Activated T-helper 17 cell treated with anti-CD3 and anti-CD28 coated beads, Interleukin-2, amount 50 U/mL, for 72 hours (primary cell): ENCODE measurements around the gene GPR176. TPM values are rescaled to one million over a fixed set of nuclear protein-coding genes. Genes with fewer than 3 reads are reported as not detected.
"Not testable (repeated sequence)": the region's sequence is repeated elsewhere in the genome, so short reads cannot be mapped to it uniquely, and the experiment has no call there.

Experiments
- ATAC-seq: fragments of 150-1000 bp; cut with Tn5 transposase; replicated peaks from 2 replicates; pipeline ENCODE4 v1.10.0; 2021; ENCODE audit warnings: mild to moderate bottlenecking, moderate library complexity
- H3K27ac Mint-ChIP-seq: one replicate; pipeline ENCODE4 v1.8.0; 2022; ENCODE audit warnings: mixed read lengths
- H3K27me3 Mint-ChIP-seq: one replicate; pipeline ENCODE4 v1.8.0; 2022; ENCODE audit warnings: mixed read lengths
- H3K36me3 Mint-ChIP-seq: one replicate; pipeline ENCODE4 v1.8.0; 2022; ENCODE audit warnings: low read depth, mild to moderate bottlenecking, mixed read lengths
- H3K4me1 Mint-ChIP-seq: one replicate; pipeline ENCODE4 v1.8.0; 2022; ENCODE audit warnings: mixed read lengths
- H3K4me3 Mint-ChIP-seq: one replicate; pipeline ENCODE4 v1.8.0; 2022; ENCODE audit warnings: mild to moderate bottlenecking, mixed read lengths
- H3K9me3 Mint-ChIP-seq: one replicate; pipeline ENCODE4 v1.8.0; 2022; ENCODE audit warnings: mixed read lengths
- total RNA-seq, 2 donors: library from RNA; stranded (reverse); gene quantifications; one replicate each; pipeline ENCODE4 v1.2.3, GENCODE V29; 2022

GPR176 gene
- total RNA-seq, 2 donors from 2014 or later, result 0.09 to 0.24 TPM

DNA sequence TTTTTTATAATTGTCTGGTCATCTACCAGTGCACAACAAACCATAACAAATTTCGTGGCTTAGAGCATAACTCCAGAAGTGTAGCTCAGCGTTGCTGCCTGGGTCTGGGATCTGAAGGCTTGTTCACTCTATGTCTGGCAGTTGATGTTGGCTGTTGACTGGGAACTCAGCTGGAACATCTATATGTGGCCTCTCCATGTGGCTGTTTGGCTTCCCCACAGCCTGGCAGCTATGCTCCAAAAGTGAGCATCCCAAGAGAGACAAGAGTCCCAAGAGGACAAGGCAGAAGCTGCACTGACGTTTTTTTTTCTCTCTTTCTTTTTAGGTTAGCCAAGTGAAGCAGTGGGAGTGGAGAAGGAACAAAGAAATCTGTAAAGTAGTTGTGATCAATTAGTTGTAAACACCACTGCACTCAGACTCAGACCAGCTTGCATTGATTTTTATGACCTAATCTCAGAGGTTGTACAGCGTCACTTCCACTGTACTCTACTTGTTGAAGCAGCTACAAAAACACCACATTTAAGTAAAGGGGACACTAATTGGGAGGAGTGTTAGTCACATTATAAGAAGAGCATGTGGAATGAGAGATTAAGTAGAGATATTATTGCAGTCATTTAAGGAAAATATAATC, 2.5 kb upstream of the GPR176 start:
- Mint-ChIP-seq H3K27me3 (peaks cover 11% of the 10 kb centered on the region), H3K36me3 (no peaks in the 10 kb centered on the region), H3K4me1 (peaks cover 9% of the 10 kb centered on the region), H3K9me3 (no peaks in the 10 kb centered on the region), H3K4me3 (no peak overlapping the region), H3K27ac (no peak overlapping the region)
- ATAC-seq, result no peak

DNA sequence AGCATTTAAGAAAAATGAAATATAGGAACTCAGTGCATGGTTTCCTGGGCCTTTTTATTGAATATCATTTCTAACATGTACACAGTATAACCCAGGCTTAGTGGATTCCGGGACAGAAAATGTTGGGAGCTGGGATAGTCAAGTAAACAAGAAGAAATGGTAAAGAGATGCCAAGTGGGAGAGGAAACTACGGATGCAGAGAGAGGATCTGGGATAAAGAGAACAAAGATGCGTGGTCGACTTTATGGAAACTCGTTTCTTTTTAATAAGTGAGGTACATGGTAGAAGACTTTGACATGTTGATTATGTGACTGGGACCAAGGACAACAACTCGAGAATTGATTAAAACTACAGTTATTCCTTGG, 1.2 kb upstream of the GPR176 start:
- peak overlapping the region; percentile 65 for H3K27ac Mint-ChIP-seq
- no peaks in the 10 kb centered on the region for H3K9me3 Mint-ChIP-seq
- H3K27me3 Mint-ChIP-seq, result peaks cover 15% of the 10 kb centered on the region

DNA sequence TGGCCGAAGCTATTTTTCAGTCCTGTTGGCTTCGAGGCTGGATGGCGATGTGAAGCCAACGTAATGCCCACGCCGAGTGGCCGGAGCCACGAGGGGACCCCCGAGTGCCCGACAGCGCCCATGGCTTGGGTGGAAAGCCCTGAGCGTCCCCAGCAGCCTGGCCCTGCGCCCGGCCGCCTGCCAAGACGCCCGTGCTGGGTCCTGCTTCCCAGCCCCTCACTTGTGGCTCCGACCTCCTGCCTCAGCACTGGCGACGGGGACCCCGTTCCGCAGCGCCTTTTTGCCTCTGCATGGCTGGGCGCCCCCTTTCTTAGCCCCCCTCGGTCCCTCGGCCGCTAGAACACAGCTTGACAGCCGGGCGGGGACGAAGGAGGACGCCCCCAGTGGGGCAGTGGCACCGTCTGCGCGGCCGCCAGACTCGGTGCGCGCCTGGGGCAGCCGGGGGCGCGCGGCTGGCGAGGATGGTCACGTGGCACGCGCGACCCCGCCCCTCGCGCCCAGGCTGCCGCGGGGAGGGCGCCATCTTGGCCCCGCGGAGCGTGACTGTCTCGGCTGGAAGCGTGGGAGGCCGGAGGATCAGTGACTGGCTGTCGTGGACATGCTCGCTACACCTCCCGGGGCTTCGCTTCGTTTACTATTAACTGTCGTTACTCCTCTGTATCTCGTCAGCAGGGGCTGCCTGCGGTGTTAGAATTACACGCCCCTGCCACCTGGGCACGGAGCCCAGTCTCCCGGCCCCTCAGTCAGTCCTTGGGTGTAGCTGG, 626 bp upstream of the GPR176 start:
- Mint-ChIP-seq H3K27ac (peak overlapping the region; percentile 65), H3K27me3 (peaks cover 15% of the 10 kb centered on the region), H3K4me3 (peak overlapping the region; percentile 84), H3K4me1 (peaks cover 8% of the 10 kb centered on the region), H3K36me3 (no peaks in the 10 kb centered on the region), H3K9me3 (no peaks in the 10 kb centered on the region)
- ATAC-seq, result peak; percentile 94

More for the DNA sequence above, 1.2 kb upstream of the GPR176 start:
- ATAC-seq, result no peak
- peaks cover 9% of the 10 kb centered on the region for H3K4me1 Mint-ChIP-seq
- H3K36me3 Mint-ChIP-seq, result no peaks in the 10 kb centered on the region
- peak overlapping the region; percentile 84 for H3K4me3 Mint-ChIP-seq

DNA sequence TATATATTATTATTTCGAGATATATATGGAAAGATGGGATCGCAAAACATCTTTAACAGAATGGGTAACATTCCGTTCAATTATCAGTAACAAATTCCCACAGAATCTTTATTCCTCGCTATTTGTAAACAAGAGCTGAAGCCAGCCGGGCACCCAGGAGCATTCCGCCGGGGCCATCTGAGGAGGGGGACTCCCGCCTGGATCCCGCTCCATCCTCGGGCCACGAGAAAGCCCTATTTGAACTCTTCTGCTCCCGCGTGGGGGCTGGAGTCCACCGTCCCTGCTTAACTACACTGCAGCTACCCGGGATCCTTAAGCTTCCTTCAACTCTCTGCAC, 687 bp downstream of the GPR176 start:
- no peak for ATAC-seq
- peaks cover 20% of the 10 kb centered on the region for H3K27me3 Mint-ChIP-seq
- H3K4me3 Mint-ChIP-seq, result peak overlapping the region; percentile 84
- H3K36me3 Mint-ChIP-seq, result no peaks in the 10 kb centered on the region
- H3K27ac Mint-ChIP-seq, result no peak overlapping the region
- H3K4me1 Mint-ChIP-seq, result no peaks in the 10 kb centered on the region
- H3K9me3 Mint-ChIP-seq, result no peaks in the 10 kb centered on the region

DNA sequence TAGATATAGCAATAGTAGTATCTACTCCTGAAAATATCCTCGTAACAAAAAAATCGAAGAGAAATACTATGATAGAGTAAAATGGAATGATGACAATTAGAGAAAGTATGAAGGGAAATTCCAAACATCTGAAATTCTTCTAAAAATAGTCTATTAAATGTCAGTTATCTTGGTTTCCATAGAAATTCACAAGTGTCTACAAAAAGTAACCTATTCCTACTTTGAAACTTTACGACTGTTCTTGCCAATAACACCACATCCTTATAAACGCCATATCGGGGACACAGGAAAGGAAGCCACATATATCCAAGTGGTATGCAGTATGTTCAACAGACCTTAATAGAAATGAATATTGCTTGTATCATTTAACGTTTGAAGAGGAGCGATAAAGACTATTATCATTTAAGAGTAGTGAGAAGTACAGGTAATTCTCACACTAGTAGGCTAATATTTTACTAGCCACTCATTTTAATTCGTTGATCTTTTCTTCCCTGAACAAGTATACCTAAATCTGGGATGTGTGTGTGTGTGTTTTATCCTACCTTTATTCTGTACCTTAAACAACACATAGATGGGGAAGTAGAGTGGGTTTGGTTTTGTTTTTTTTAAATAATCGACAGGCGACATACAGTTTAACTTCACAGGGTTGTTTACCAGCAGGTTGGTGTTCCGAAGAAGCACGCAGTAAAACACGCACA, 1.2 kb downstream of the GPR176 start:
- H3K27me3 Mint-ChIP-seq, result peaks cover 20% of the 10 kb centered on the region
- H3K9me3 Mint-ChIP-seq, result no peaks in the 10 kb centered on the region
- no peaks in the 10 kb centered on the region for H3K36me3 Mint-ChIP-seq
- peak overlapping the region; percentile 84 for H3K4me3 Mint-ChIP-seq
- no peak overlapping the region for H3K27ac Mint-ChIP-seq
- H3K4me1 Mint-ChIP-seq, result no peaks in the 10 kb centered on the region
- no peak for ATAC-seq

DNA sequence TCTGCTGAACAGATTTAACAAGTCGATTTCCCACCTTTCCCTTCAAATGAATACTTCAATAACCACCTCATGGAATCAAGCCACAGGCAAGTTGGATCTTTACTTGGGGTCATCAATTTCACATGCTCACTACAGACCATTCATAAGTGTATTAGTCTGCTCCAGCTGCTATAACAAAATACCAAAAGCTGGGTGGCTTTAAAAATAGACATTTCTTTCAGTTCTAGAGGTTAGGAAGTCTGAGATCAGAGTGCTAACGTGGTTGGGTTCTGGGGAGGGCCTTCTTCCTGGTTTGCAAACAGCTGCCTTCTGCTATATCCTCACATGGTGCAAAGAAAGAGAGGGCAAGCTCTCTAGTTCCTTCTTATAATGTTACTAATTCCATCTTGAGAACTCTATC, 5.1 kb downstream of the GPR176 start:
- Mint-ChIP-seq H3K27me3 (peaks cover 20% of the 10 kb centered on the region), H3K9me3 (no peaks in the 10 kb centered on the region), H3K4me1 (no peaks in the 10 kb centered on the region), H3K36me3 (no peaks in the 10 kb centered on the region), H3K4me3 (no peak overlapping the region), H3K27ac (no peak overlapping the region)
- ATAC-seq, result no peak

DNA sequence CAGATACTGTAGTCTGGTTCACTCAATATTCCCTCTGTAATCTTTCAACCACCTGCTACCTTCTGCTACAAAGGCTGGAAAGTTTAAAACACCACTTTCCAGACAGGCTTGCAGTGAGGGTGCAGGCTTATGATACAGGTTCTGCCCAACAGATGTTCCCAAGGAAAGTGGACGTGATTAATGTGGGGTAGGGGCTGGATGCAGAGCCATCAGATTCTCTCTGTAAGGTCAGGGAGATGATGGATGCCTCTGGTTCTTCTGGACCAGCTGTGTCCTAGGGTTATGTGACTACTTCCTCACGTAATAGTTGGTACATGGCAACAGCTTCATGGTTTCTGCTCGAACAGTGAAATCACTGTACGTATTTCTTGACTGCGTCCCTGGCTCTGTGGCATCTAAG, 11.1 kb downstream of the GPR176 start:
- Mint-ChIP-seq H3K4me1 (no peaks in the 10 kb centered on the region), H3K27me3 (peaks cover 11% of the 10 kb centered on the region), H3K9me3 (no peaks in the 10 kb centered on the region), H3K27ac (no peak overlapping the region), H3K36me3 (no peaks in the 10 kb centered on the region), H3K4me3 (no peak overlapping the region)
- no peak for ATAC-seq

DNA sequence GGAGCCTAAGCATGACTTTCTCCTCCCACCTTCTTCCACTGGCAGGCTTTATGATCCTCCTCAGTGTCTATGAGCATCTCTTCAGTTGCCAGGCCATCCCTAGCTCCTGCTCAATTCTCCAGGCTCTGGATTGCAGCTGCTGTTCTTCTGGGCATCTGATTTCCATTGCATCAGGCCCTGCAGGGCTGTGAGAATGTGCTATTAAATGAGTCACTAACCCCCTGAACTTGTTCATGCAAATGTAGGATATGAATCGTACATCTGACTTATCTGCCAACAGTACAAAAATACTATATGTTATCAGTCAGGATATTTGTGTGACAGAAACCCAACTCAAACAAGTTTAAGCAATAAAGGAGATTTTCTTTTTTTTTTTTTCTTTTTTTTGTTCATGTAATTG, 11.9 kb downstream of the GPR176 start:
- Mint-ChIP-seq H3K4me3 (no peak overlapping the region), H3K27ac (no peak overlapping the region), H3K9me3 (no peaks in the 10 kb centered on the region), H3K4me1 (no peaks in the 10 kb centered on the region), H3K27me3 (peaks cover 15% of the 10 kb centered on the region), H3K36me3 (no peaks in the 10 kb centered on the region)
- ATAC-seq, result no peak

DNA sequence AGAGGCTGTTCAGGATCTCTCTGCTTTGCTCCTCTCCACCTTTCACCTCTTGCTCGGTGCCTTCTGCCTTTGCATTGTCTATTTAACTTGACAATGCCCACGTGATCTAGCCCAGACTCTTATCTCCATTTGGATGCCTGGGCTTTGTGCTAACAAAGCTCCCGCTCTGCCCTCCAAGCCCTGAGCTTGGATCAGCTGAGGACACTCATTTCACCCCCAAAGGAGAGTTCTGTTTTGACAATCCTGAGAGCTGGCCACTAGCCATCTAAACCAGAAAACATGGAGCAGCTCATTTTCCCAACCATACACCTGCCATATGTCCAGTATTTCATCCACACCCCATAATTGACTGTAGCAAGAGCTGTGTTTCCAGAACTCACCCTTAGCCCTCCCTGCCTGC, 12.8 kb downstream of the GPR176 start:
- H3K4me3 Mint-ChIP-seq, result no peak overlapping the region
- H3K9me3 Mint-ChIP-seq, result no peaks in the 10 kb centered on the region
- no peaks in the 10 kb centered on the region for H3K36me3 Mint-ChIP-seq
- ATAC-seq, result no peak
- H3K4me1 Mint-ChIP-seq, result no peaks in the 10 kb centered on the region
- H3K27me3 Mint-ChIP-seq, result peaks cover 15% of the 10 kb centered on the region
- H3K27ac Mint-ChIP-seq, result no peak overlapping the region

DNA sequence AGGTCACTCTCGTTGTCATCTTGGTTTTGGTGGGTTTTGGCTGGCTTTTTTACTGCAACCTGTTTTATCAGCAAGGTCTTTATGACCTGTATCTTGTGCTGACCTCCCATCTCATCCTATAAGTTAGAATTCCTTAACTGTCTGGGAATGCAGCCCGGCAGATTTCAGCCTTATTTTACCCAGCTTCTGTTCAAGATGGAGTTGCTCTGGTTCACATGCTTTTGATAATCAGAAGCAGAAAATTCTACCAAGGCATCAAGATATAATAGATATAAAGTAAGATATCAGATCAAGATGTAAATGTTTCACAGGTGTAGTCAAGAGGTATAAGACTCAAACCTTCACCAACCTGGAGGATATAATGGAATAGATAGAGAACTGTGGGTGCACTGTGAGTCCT, 16.0 kb downstream of the GPR176 start:
- Mint-ChIP-seq H3K9me3 (no peaks in the 10 kb centered on the region), H3K27me3 (peaks cover 12% of the 10 kb centered on the region), H3K4me3 (no peak overlapping the region), H3K36me3 (no peaks in the 10 kb centered on the region), H3K27ac (no peak overlapping the region), H3K4me1 (no peaks in the 10 kb centered on the region)
- no peak for ATAC-seq

DNA sequence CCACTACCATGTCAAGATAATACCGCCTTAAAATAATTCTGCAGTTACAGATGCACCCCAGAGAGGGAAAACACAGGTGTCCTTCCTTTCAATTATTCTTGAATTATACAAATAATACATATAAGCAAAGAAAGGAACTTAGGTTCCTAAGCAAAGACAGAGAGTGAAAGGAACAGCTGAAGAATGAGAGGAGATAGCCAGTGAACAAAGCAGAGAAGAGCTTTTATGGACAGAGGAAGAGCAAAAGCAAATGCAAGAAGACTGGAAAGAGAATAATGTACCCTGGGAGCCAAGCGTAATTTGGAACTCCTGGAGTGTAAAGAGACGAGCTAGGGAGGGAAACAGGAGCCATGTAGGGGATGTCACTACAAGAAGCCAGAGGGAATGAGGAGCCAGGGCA, 21.7 kb downstream of the GPR176 start:
- H3K9me3 Mint-ChIP-seq, result no peaks in the 10 kb centered on the region
- no peaks in the 10 kb centered on the region for H3K36me3 Mint-ChIP-seq
- H3K4me3 Mint-ChIP-seq, result no peak overlapping the region
- no peak for ATAC-seq
- peaks cover 8% of the 10 kb centered on the region for H3K27me3 Mint-ChIP-seq
- no peaks in the 10 kb centered on the region for H3K4me1 Mint-ChIP-seq
- H3K27ac Mint-ChIP-seq, result no peak overlapping the region

DNA sequence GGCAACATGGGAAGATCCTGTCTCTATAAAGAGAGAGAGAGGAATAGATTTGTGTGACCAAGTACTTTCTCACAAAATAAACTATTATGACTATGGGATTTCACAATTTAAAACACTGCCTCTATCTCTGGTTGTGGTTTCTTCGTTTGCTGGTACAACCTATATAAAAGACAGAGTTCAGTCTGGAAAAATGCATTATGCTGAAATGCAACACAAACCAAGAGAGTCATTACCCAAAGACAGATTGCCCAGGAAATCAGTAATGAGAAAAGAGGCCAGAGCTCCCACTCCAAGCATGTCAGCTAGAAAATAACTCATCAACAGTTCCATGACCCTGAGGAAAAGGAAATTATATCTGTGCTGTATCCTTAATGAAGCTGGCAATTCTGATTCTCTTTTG, 23.2 kb downstream of the GPR176 start:
- Mint-ChIP-seq H3K4me3 (no peak overlapping the region), H3K27ac (no peak overlapping the region), H3K9me3 (no peaks in the 10 kb centered on the region), H3K36me3 (no peaks in the 10 kb centered on the region), H3K4me1 (no peaks in the 10 kb centered on the region), H3K27me3 (peaks cover 8% of the 10 kb centered on the region)
- no peak for ATAC-seq

DNA sequence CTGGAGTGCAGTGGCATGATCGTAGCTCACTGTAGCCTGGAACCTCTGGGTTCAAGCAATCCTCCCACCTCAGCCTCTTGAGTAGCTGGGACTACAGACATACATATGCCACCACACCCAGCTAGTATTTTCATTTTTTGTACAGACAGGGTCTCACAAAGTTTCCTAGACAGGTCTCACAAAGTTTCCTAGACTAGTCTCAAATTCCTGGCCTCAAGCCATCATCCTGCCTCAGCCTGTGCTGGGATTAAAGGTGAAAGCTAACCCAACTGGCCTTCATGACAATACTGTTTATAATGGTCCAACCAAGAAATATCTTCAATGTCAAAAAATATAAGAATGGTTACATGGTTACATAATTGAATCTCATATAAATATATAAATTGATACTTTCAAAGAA, 24.0 kb downstream of the GPR176 start:
- no peaks in the 10 kb centered on the region for H3K4me1 Mint-ChIP-seq
- peaks cover 8% of the 10 kb centered on the region for H3K27me3 Mint-ChIP-seq
- no peak overlapping the region for H3K27ac Mint-ChIP-seq
- ATAC-seq, result no peak
- H3K4me3 Mint-ChIP-seq, result no peak overlapping the region
- H3K9me3 Mint-ChIP-seq, result no peaks in the 10 kb centered on the region
- no peaks in the 10 kb centered on the region for H3K36me3 Mint-ChIP-seq

DNA sequence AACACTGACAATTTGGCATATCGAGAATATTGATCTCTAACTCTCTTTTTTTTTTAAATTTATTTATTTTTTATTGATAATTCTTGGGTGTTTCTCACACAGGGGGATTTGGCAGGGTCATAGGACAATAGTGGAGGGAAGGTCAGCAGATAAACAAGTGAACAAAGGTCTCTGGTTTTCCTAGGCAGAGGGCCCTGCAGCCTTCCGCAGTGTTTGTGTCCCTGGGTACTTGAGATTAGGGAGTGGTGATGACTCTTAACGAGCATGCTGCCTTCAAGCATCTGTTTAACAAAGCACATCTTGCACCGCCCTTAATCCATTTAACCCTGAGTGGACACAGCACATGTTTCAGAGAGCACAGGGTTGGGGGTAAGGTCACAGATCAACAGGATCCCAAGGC, 27.0 kb downstream of the GPR176 start:
- H3K27me3 Mint-ChIP-seq, result not testable (repeated sequence)

DNA sequence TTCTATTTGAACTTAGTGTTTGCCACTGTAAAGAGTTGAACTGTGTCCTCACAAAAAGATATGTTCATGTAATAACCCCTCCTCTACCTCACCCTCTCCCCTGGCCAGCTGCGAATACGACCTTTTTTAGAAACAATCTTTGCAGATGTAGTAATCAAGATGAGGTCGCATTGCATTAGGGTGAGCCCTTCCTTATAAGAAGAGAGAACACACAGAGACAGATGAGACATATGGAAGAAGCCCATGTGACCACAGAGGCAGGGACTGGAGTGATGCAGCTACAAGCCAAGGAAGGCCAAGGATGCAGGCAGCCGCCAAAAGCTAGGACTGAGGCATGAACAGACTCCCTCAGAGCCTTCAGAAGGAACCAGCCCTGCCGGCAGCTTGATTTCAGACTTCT, 27.6 kb downstream of the GPR176 start:
- Mint-ChIP-seq H3K27me3 (peaks cover 5% of the 10 kb centered on the region), H3K9me3 (no peaks in the 10 kb centered on the region), H3K4me1 (no peaks in the 10 kb centered on the region), H3K36me3 (no peaks in the 10 kb centered on the region), H3K27ac (no peak overlapping the region), H3K4me3 (no peak overlapping the region)
- no peak for ATAC-seq

More for the DNA sequence above, 27.0 kb downstream of the GPR176 start:
- H3K9me3 Mint-ChIP-seq, H3K4me1 Mint-ChIP-seq, H3K4me3 Mint-ChIP-seq, H3K27ac Mint-ChIP-seq, ATAC-seq, H3K36me3 Mint-ChIP-seq: not testable (repeated sequence)
